HG03066 (cell line): ENCODE data around the gene MUC5B.

Source experiments
- ATAC-seq: cut with Tn5 transposase; IDR thresholded peaks from one replicate; pipeline ENCODE4 v1.9.1; 2021; ENCODE audit warnings: low read depth; ENCODE audit not compliant: unreplicated experiment

Gene MUC5B

DNA sequence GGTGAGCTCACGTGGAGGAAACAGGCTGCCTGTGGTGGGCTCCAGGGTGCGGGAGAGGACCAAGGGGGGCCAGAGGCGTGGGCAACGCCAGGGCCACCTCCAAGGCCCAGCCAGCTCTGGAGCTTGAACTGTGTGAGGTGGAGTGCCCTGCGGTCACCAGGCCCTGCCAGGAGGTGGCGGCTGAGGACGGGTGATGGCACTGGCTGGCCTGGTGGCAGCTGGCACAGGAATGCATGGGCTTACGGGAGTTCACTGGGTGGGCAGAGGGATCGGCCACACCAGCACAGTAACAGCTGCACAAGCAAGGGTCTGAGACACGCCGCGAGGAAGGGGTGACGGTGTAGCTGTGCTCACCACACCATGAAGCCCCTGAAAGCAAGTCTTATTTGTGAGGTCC, 70.8 kb downstream of the MUC5B start:
- no peak for ATAC-seq

DNA sequence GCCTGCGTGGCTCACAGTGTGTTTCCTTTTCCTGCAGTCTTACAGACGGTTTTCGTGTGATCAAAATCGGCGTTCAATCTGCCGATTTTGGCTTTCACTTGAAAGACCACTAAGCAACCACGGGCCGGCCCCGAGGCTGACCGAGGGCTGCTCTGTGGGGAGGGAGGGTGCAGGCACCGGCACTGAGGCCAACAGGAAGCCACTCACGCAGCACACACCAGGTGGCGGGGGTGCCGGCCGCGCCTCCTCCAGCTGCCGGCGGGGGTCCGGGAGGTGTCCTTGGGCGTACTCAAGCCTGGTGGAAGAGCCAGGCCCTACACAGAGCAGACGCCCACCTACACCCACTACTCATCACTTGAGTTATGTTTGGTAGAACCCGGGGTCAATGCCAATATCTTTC, 72.2 kb downstream of the MUC5B start:
- no peak for ATAC-seq

DNA sequence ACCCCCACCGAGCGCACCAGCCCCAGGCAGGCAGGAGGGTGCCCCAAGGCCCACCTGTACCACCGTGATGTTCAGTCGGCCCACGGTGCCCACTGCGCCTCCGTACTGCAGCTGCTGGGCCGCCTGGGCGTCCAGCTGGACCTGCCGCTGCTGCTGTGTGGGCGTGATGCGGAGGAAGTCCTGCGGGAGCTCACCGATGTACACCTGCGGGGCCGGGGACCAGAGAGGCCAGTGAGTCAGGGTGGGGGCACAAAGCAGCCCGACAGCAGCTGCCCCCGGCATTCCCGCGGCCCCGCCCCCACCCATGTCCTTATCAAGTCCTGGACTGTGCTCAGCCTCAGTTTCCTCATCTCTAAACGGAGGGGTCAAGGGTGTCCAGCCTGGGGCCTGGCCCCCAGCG, 72.7 kb downstream of the MUC5B start:
- ATAC-seq, result no peak

DNA sequence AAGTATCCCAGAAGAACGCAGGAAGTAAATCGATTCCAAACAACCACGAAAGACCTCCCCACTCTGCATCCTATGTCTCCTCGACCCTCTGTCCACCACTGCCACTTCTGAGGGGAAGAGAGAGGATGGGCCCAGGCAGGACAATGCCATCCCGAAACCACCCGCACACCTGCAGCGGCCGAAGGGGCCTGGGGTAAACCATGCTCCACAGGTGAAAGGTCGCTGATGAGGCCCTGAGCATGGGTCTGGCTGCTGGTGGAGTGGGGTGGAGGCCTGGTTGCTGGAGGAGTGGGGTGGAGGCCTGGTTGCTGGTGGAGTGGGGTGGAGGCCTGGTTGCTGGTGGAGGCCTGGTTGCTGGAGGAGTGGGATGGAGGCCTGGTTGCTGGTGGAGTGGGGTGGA, 73.4 kb downstream of the MUC5B start:
- ATAC-seq, result no peak

DNA sequence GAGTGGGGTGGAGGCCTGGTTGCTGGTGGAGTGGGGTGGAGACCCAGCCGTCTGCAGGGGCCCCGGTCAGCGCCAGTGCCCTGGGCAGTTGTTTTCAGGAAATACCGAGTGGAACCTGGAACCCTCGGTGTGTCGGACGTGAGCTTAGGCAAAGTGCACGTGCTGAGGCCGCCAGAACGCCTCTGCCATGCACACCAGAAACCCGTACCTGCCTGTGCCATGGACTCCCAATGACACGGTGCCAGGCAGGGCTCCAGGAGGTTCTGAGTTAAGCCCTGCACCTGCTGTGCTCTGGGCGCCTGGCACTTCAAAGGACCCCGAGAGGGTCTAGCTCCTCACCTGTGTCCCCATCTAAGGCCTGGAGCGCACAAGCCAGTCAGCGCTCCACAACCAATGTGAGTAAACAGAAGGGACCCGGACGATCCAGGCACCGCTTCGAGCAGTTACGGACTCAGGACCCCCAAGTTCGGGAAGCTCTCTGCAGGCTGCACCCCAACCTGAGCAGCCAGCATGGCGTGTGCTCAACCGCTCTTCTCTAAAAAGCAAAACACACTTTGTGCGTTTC, 74.2 kb downstream of the MUC5B start:
- ATAC-seq, result no peak

DNA sequence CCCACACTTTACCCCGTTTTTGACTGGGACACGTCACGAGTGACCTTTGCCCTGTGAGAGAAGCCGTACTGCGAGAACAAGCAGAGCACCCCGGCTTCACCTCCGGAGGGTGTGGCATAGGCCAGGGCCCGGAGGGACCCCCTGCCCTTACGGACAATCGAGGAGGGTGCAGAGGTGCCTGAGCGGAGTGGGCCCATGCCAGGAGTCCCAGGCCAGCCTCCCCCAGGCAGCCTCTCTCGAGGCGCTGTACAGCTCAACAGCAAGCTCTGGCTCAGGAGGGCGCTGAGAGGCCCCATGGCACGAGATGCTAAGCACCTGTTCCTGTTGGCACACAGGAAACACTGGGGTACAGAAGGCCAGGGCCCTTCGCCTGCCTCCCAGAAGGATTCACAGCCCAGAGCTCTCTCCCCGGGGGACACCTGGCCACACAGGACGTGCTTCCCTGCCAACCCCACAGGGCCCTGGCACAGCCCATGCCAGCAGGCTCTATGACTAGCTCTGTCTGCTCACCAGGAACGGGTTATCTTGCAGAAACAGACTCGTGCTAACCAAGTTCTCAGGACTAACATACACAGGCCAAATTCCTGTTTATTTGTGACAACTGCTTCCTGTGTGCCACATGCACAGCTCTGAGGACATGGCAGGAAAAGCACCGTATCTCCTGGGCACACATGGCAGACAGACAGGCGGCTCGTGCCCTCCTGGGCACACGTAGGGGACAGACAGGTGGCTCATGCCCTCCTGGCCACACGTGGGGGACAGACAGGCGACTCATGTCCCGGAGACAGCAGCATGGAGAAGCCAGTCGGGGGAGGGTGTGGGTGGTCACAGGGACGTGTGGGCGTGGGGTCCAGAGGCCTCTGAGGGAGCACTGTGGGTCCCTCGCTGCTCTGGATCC, 75.0 kb downstream of the MUC5B start:
- no peak for ATAC-seq

DNA sequence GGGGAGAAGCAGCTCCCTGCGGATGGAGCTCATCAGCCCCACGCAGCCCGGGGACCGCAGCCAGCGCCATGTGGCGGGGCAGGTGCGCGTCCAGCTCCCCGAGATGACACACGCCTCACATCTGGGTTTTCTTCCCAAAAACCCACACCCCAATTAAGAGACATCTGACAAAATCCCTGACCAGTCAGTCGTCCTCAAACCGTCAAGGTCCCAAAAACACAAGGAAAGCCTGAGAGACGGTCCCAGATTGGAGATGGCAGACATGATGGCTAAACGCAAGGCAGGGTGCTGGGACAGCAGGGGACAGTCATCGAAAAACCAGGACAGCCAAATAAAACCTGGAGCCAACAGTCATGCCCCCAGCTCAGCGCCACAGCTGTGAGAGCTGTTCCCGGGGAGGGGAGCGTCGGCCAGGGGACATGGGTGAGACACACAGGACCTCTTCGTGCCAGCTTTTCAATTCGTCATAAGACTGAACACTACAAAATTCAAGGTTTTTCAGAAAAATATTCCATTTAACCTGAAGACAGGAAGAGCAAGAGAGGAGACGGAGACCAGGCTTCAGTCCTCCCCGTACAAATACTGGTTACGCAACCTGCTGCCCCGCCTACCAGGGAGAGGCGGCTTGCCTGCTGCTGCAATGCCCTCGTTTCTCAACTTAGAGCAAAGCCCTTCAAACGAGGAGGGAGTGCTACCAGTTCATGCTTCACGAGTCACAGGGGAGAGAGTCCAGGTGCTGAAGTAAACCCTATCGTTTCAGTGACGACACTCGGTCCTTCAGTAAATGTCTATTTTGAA, 76.0 kb downstream of the MUC5B start:
- ATAC-seq, result no peak

DNA sequence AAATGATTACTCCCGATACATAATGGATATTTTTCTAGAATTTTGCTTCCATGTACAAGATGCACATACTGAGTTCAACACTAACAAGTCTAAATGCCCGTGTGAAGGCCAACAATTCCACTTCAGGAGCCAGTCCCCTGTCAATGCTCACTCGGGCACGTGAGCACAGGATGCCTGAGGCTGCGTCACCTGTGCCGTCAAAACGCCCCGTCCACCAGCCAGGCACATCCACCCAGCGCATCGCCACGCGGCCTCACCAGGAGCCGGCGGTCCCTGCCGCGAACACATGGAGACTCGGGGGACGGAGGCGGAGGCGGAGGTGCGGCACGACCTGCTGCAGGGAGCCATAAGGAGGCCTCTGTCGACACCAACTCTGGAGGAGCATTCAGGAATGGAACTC, 76.8 kb downstream of the MUC5B start:
- no peak for ATAC-seq

DNA sequence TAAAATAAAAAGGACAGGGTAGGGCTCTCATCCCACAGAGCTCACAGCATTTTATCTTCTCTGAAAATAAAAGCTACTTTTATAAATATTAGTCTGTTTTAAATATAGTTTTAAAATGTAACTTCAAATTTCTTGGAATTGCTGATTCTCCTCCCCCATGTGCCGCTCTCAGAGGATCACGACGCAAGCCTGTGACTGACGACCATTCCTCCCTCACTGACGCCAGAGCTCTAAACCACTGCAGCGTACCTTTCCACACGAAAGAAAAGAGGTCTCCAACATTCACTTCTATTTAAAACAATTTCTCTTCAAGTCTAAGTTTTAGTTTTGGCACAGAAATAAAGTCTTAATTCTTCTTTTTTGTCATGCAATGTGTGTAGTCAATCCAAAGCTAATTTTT, 77.3 kb downstream of the MUC5B start:
- no peak for ATAC-seq

DNA sequence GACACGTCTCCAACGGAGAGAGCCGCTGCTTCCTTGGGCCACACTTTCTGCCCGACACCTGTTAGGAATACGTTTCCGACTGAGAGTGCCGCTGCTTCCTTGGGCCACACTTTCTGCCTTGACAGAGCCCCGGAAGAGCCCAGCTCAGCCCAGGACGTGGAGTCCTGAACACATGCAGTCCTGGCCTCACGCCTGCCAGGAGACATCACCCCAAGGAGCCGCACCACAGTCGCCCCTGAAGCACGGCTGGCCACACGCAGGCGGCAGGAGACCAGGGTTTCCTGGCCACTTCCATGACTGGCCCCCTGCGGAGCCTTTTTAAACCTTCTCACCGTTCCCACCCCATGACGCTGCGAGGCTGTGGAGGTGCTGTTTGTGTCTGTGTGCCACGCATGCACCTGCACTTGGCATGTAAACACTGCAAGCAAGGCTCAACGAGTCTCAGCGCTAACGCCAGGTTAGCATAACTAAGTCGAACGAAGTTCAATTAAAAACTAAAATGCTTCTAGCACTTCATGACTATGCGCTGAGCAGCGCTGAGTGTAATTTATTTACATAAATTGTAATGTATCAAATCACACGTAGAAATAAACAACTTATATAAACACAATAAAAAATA, 77.8 kb downstream of the MUC5B start:
- no peak for ATAC-seq

DNA sequence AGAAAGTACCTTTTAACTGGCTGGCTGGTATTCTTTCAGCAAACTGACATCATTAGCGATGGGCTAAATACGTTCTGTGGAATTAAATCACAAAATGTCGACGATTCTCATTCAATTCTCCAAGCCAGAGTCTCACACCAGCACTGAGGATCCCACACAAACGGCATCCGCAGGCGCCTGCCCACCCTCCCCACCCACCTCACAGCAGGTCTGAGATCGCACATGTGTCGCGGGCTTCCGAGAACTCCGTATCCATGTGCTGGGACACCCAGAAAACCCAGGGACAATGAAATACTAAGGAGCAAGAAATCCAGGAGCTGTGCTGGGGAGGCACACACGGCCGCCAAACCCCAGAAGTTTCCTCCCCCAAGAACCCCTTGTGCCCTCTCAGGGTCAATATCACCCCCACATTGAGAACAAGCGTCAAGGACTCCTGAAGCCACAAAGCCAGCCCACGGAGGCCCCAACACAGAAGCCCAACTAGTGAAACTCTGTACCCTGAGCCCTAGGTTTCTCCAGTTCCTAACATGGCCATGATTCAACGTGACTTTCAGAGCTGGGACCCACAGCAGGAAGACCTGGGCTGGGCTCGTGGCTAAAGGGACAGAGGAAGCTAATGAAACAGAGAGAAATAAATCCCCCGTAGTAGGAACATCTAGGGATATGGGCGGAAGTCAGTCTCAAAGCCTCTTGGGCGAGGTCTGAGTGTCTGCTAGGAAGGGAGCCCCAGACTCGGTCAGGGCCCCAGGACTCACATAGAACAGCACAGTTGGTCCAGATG, 78.5 kb downstream of the MUC5B start:
- ATAC-seq, result no peak

DNA sequence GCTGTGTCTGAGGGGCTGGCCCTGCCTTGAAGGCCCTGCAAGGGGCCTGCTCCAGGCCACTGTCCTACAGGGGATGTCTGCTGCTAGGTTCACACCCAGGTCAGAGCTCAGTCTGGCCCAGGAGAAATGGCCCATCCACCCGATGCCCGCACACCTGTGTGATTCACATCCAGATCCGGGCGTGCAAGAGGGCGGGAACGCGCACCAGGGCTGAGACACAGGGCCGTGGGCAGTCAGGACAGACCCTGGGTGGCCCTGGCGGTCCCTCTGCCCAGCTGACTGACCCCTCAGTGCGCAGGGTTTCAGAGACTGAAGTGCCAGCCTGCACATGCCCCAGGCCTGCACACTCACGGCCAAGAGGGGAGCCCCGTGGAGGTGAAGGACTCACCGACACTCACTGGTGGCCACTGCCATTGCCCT, 79.2 kb downstream of the MUC5B start:
- ATAC-seq, result no peak

DNA sequence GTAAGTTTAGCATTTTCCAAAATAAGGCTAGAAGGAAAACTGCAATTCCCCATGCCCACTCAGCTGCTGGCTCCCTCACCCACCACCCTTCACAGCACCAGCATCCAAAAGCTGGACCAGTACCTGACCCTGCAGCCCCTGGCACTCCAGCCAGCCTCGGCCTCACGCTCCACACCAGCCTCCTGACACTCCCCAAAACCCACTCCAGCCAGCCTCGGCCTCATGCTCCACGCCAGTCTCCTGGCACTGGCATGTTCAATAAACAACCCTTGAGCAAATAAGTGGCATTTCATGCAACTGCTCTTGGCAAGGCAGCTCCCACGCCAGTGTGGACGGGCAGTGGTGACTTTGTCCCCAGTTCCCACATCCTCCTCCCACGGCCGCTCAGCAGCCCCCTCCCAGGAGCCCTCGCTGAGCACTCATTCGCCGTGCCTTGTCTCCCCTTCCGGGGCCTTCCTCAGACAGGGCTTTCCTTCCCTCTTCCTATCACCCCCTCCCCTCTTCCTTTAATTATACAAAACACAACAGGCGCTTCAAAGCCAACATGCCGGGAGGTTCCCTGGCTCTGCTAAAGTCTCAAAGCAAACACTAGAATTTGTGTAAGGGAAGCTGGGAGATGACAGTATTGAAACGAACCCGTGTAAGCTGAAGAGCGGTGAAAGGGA, 79.7 kb downstream of the MUC5B start:
- ATAC-seq, result no peak

DNA sequence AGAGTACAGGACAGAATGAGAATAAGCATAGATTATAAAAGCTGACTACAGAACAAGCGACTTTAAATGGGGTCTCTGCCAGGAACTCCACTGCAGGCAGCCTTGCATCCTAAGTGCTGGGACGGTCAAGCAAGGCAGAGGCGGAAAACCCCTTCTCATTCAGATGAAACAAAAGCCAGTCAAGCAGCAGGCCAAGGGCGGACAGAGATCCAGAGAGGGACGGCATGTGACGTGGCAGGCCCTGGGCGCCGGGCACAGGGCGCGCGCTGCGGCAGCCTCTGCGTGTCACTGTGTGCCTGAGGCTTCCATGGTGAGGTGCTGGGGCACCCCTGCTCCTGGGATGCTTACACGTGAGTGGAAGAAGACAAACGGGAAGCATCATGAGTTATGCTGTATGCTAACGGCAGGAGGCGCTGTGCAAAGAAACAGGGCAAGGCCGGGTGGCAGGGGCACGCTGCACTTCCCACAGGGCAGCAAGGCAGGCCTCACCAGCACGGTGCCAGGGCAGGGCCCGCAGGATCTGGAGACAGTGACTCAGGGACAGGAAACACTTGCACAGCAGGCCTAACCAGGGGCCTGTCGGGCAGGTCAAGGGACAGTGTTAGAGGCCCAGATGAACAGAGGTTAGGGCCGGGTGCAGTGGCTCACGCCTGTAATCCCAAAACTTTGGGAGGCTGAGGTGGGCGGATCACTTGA, 80.4 kb downstream of the MUC5B start:
- no peak for ATAC-seq

DNA sequence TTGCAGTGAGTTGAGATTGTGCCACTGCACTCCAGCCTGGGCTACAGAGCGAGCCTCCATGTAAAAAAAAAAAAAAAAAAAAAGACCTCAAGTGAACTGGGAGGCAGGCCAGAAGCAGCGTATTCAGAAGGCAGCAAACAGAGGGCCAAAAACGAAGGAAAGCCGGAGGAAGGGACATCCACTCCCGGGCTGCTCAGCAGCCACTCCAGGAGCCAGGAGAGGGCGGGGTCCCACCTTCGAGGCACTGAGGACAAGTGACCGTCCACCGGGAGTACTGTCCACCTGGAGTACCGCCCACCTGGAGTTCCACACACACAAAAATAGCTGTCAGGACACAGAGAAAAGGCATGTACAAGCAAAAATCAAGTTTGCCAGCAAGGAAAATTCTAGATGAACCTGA, 81.1 kb downstream of the MUC5B start:
- ATAC-seq, result no peak

DNA sequence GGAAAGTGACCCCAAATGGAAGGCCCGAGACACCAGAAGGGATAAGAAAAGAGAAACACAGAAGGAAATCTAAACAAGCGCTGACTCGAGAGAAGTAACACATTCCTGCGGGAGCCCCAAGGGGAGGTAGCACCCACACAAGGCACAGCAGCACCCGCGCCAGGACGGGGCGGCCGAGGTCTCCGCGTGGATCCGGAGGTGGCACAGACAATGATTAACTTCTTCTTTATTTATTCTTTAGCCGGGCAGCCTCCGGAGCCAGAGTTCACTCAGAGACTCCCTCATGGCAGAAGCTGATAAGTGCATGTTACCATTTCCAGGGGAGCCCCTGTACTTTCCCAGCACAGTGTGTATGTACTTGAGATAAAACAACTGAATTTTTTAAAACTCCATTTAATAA, 81.5 kb downstream of the MUC5B start:
- no peak for ATAC-seq

DNA sequence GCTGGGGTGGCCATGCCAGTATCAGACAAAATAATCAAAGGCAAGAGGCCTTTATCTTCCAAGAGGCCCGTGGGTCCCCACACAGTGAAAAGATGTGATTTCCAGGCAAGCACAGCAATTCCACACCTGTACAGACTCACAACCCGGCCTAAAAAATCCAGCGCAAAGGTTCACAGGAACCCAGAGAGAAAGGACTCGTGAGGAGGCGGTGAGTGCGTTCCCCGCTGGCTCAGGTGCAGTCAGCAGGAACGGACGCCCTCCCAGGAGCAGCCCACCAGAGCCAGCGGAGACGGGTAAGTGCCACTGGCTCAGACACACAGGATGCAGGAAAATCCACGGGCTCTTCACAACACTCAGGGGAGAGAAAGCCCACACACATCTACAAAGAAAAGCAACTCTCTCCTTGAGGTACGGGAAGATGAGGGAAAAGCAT, 82.2 kb downstream of the MUC5B start:
- no peak for ATAC-seq

DNA sequence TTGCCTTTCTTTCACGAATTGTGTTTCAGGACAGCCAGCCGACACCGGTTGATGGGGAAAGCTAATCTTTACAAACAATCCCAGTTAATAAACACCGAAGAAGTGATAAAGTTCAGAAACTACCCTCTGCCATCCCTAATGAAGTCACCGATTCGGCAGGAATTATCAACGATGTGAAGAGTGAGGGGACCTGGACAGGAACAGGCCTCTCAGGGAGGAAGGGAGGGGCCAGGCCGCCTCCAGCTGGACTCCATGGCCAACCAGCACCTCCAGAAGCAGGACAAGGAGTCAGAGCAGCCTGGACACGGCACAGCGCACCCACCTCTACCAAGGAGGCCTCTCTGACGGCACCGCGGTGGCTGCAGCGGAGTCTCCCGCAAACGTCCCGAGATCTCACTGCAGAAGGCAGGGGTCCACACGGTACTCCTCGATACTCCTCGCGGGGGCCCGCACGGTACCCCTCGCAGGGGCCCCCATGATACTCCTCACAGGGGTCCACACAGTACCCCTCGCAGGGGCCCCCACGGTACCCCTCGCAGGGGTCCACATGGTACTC, 82.7 kb downstream of the MUC5B start:
- ATAC-seq, result no peak
